Suprapubic skin (tissue), 4 donors: Measurements from ENCODE around the gene NIM1K. TPM values are rescaled to one million over a fixed set of nuclear protein-coding genes. Genes with fewer than 3 reads are reported as not detected.

ENCODE experiments used
- DNase-seq, 2 donors: peaks; one replicate each; pipeline ENCODE4 v3.0.0-alpha.2; 2019; ENCODE audit warnings: low spot score in 2 of 2
- H3K27ac ChIP-seq: fragments of 200-600 bp; sonication (generic); one replicate; pipeline ENCODE4 v1.5.1; 2019
- H3K27me3 ChIP-seq: fragments of 200-600 bp; sonication (generic); one replicate; pipeline ENCODE4 v1.5.1; 2019
- H3K36me3 ChIP-seq: fragments of 200-600 bp; sonication (generic); one replicate; pipeline ENCODE4 v1.5.1; 2019
- H3K4me1 ChIP-seq: fragments of 200-600 bp; sonication (generic); one replicate; pipeline ENCODE4 v1.5.1; 2019
- H3K4me3 ChIP-seq: fragments of 200-600 bp; sonication (generic); one replicate; pipeline ENCODE4 v1.5.1; 2019; ENCODE audit warnings: mild to moderate bottlenecking
- H3K9me3 ChIP-seq: fragments of 200-600 bp; sonication (generic); one replicate; pipeline ENCODE4 v1.5.1; 2019
- EP300 ChIP-seq: sonication (generic); formaldehyde crosslinking; IDR thresholded peaks from one replicate; pipeline ENCODE4 v1.6.1; 2017; ENCODE audit warnings: antibody characterized with exemption
- POLR2A ChIP-seq, 2 donors: fragments of 450-650 bp; IDR thresholded peaks; one replicate each; pipeline ENCODE4 v1.6.1; 2017; ENCODE audit warnings: antibody characterized with exemption in 2 of 2, mild to moderate bottlenecking in 2 of 2, moderate library complexity in 2 of 2
- POLR2AphosphoS5 ChIP-seq, 3 donors: sonication (generic); formaldehyde crosslinking; IDR thresholded peaks; one replicate each; pipeline ENCODE4 v1.6.1; 2017; ENCODE audit warnings: antibody characterized with exemption in 3 of 3
- WGBS: methylation state at CpG from one replicate; pipeline ENCODE4 v1.1.5; 2018; 5-methylcytosine and 5-hydroxymethylcytosine counted together
- total RNA-seq, 4 donors: library from RNA; depleted of rRNA; stranded (reverse); fragments of >200 nt; gene quantifications; one replicate each; pipeline ENCODE4 v1.1.0, GENCODE V29; 2016
- TF ChIP-seq, protein P1 (sequence below), 2 donors: fragments of 200-600 bp in 1 of 2; fragments of 450-650 bp in 1 of 2; sonication (generic) in 1 of 2; IDR thresholded peaks; one replicate each; pipeline ENCODE4 v1.5.1; 2016 to 2019; ENCODE audit warnings: antibody characterized with exemption in 2 of 2, mild to moderate bottlenecking in 1 of 2, moderate library complexity in 1 of 2

Gene NIM1K
- total RNA-seq, 4 donors from 2014 or later: 0.45 to 3.0 (median 1.2) TPM

GRCh38 chr5:43171451-43171850, 20.6 kb upstream of the NIM1K start:
- H3K36me3 ChIP-seq: peaks cover 26% of the 10 kb centered on the region
- no peak overlapping the region for H3K27ac ChIP-seq
- no peak for DNase-seq
- H3K27me3 ChIP-seq: no peaks in the 10 kb centered on the region
- no peak for TF ChIP-seq EP300
- TF ChIP-seq POLR2A (IDR thresholded peaks at IDR 0.05): no peak
- TF ChIP-seq POLR2AphosphoS5 (IDR thresholded peaks at IDR 0.05): no peak
- TF ChIP-seq, protein P1, sequence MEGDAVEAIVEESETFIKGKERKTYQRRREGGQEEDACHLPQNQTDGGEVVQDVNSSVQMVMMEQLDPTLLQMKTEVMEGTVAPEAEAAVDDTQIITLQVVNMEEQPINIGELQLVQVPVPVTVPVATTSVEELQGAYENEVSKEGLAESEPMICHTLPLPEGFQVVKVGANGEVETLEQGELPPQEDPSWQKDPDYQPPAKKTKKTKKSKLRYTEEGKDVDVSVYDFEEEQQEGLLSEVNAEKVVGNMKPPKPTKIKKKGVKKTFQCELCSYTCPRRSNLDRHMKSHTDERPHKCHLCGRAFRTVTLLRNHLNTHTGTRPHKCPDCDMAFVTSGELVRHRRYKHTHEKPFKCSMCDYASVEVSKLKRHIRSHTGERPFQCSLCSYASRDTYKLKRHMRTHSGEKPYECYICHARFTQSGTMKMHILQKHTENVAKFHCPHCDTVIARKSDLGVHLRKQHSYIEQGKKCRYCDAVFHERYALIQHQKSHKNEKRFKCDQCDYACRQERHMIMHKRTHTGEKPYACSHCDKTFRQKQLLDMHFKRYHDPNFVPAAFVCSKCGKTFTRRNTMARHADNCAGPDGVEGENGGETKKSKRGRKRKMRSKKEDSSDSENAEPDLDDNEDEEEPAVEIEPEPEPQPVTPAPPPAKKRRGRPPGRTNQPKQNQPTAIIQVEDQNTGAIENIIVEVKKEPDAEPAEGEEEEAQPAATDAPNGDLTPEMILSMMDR (IDR thresholded peaks at IDR 0.05): no peak
- no peaks in the 10 kb centered on the region for H3K4me1 ChIP-seq
- no peaks in the 10 kb centered on the region for H3K9me3 ChIP-seq
- no peak overlapping the region for H3K4me3 ChIP-seq
- WGBS: 98% methylated on average over 8 of the region's 8 CpGs

- WGBS: 94% methylated on average over 1 of the region's 1 CpG
These were observed 20.1 kb upstream of the NIM1K start for GRCh38 chr5:43171926-43172325.

DNA sequence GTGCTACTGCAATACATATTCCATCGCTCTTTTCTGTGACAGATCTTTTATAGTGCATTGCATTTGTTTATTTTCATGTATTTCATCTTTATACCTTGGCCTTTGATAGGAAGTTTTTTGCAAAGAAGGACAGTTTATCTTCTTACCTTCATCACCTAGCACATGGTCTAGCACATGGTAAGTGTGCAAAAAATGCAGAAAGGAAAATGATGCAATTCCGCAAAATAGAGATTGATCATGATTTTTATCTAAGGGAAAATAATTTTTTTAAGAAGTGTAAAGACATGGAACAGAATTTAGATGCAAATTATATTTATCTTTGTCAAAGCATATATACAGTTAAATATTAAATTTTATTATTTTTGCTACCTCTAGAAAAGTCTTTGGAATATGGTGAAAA, 19.2 kb upstream of the NIM1K start:
- Histone ChIP-seq H3K9me3 (no peaks in the 10 kb centered on the region), H3K36me3 (peaks cover 27% of the 10 kb centered on the region), H3K27me3 (no peaks in the 10 kb centered on the region), H3K27ac (no peak overlapping the region), H3K4me1 (no peaks in the 10 kb centered on the region), H3K4me3 (no peak overlapping the region)
- TF ChIP-seq, protein P1 (IDR thresholded peaks at IDR 0.05): no peak
- no peak for TF ChIP-seq POLR2A (IDR thresholded peaks at IDR 0.05)
- TF ChIP-seq EP300: no peak
- TF ChIP-seq POLR2AphosphoS5 (IDR thresholded peaks at IDR 0.05): no peak
- 98% methylated on average over 2 of the region's 2 CpGs for WGBS
- DNase-seq: no peak

More at GRCh38 chr5:43171926-43172325, 20.1 kb upstream of the NIM1K start:
- no peaks in the 10 kb centered on the region for H3K4me1 ChIP-seq
- no peak overlapping the region for H3K4me3 ChIP-seq
- no peak for DNase-seq
- H3K27ac ChIP-seq: no peak overlapping the region
- peaks cover 26% of the 10 kb centered on the region for H3K36me3 ChIP-seq
- H3K27me3 ChIP-seq: no peaks in the 10 kb centered on the region
- TF ChIP-seq, protein P1 (IDR thresholded peaks at IDR 0.05): no peak
- TF ChIP-seq POLR2A (IDR thresholded peaks at IDR 0.05) (no peak), EP300 (no peak), POLR2AphosphoS5 (IDR thresholded peaks at IDR 0.05) (no peak)
- H3K9me3 ChIP-seq: no peaks in the 10 kb centered on the region

DNA sequence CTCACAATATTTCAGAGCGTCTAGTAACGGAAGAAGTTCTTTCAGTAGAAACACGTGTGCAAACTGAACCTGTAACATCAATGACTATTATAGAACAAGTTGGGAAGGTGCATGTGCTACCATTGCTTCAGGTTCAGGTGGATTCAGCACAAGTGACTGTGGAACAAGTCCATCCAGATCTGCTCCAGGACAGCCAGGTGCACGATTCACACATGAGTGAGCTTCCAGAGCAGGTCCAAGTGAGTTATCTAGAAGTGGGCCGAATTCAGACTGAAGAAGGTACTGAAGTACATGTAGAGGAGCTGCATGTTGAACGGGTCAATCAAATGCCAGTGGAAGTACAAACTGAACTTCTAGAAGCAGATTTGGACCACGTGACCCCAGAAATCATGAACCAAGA, 17.4 kb upstream of the NIM1K start:
- DNase-seq: no peak
- TF ChIP-seq POLR2AphosphoS5 (IDR thresholded peaks at IDR 0.05) (no peak), EP300 (no peak), POLR2A (IDR thresholded peaks at IDR 0.05) (no peak)
- TF ChIP-seq, protein P1 (IDR thresholded peaks at IDR 0.05): no peak
- H3K27me3 ChIP-seq: no peaks in the 10 kb centered on the region
- no peak overlapping the region for H3K4me3 ChIP-seq
- H3K4me1 ChIP-seq: no peaks in the 10 kb centered on the region
- no peaks in the 10 kb centered on the region for H3K9me3 ChIP-seq
- H3K27ac ChIP-seq: no peak overlapping the region
- H3K36me3 ChIP-seq: peaks cover 22% of the 10 kb centered on the region
- 96% methylated on average over 7 of the region's 7 CpGs for WGBS

- Histone ChIP-seq H3K4me1 (no peaks in the 10 kb centered on the region), H3K27me3 (no peaks in the 10 kb centered on the region), H3K4me3 (no peak overlapping the region), H3K27ac (no peak overlapping the region), H3K36me3 (peaks cover 7% of the 10 kb centered on the region), H3K9me3 (no peaks in the 10 kb centered on the region)
- TF ChIP-seq, protein P1 (IDR thresholded peaks at IDR 0.05): no peak
- no peak for TF ChIP-seq EP300
- TF ChIP-seq POLR2AphosphoS5 (IDR thresholded peaks at IDR 0.05): no peak
- no peak for TF ChIP-seq POLR2A (IDR thresholded peaks at IDR 0.05)
- DNase-seq: no peak
- 91% methylated on average over 7 of the region's 7 CpGs for WGBS
These were observed 12.2 kb upstream of the NIM1K start for GRCh38 chr5:43179836-43180235.
